ENCODE results near the gene ARVCF.

DNA sequence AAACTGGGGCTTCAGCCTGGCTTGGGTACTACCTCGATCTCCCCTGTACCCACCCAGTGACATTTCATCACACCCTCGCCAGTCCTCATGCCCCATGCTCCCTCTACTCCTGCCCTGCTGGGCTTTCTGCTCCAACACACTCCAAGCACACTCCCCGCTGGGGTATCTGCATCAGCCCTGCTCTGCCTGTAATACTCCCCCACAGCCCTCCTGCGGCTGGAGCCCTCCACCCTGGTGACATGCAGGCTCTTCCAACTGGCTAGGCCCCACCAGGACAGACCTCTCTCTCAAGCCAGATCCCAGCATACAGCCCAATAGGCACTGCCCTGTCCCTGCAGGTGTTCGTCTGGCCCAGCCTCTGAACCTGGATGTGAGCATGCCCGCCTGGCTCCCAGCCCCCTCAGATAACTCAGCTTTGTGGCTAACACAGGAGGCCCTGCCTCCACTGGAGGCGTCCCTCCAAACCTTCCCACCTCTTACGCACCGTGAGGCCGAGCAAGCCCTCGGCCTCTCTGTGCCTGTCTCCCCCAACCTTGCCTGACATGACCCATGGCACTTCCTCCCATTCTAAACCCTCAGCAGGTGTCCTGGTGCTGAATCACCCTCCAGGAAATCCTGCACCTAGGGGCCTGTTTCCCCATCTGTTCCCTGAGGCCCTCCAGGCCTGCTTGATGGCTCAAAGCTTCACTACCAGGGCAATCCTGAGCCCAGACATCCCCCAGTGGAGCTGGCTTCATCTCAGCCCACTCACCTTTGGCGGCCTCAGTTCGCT is 41.5 kb downstream of the ARVCF start:
- TF ChIP-seq CTCF (IDR thresholded peaks at IDR 0.05) (no peak), EZH2 (IDR thresholded peaks at IDR 0.05; ENCODE audit: borderline replicate concordance, insufficient read depth, low read depth, low read length, poor library complexity, severe bottlenecking) (no peak)

Data from B cell (primary cell).